HepG2 (cell line): ENCODE measurements around the gene TSC22D2.

Experiments
- POLR2A ChIP-seq, 2 experiments: IDR thresholded peaks; 2 replicates each; pipeline ENCODE4 v1.6.1; 2011; ENCODE audit warnings: low read depth in 2 of 2, low read length in 2 of 2, mild to moderate bottlenecking in 1 of 2, moderate library complexity in 1 of 2; ENCODE audit not compliant: insufficient read depth in 1 of 2
- ZBTB39 ChIP-seq: sonication (generic); formaldehyde crosslinking; IDR thresholded peaks from 2 replicates; pipeline ENCODE4 v1.5.0; 2020; ENCODE audit warnings: missing genetic modification reagents
- TF ChIP-seq, protein P1 (sequence below), 2 experiments: fragments of 450-650 bp in 1 of 2; sonication (generic) in 1 of 2; formaldehyde crosslinking; IDR thresholded peaks; 2 replicates each; pipeline versions ENCODE4 v1.5.0 to v1.8.0; 2020 to 2022; ENCODE audit warnings: mild to moderate bottlenecking in 1 of 2, missing genetic modification reagents in 1 of 2
- TF ChIP-seq, protein P2 (sequence below): sonication (generic); formaldehyde crosslinking; IDR thresholded peaks from 2 replicates; pipeline ENCODE4 v1.9.0; 2021; ENCODE audit warnings: missing genetic modification reagents, borderline replicate concordance

- TF ChIP-seq ZBTB39 (no peak), POLR2A (IDR thresholded peaks at IDR 0.05; ENCODE audit: insufficient read depth in 1 of 2, low read depth in 2 of 2, low read length in 2 of 2) (no peak)
- TF ChIP-seq, protein P1, sequence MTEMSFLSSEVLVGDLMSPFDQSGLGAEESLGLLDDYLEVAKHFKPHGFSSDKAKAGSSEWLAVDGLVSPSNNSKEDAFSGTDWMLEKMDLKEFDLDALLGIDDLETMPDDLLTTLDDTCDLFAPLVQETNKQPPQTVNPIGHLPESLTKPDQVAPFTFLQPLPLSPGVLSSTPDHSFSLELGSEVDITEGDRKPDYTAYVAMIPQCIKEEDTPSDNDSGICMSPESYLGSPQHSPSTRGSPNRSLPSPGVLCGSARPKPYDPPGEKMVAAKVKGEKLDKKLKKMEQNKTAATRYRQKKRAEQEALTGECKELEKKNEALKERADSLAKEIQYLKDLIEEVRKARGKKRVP (CRISPR knock-in tag; IDR thresholded peaks at IDR 0.05) = no peak
- TF ChIP-seq, protein P2, sequence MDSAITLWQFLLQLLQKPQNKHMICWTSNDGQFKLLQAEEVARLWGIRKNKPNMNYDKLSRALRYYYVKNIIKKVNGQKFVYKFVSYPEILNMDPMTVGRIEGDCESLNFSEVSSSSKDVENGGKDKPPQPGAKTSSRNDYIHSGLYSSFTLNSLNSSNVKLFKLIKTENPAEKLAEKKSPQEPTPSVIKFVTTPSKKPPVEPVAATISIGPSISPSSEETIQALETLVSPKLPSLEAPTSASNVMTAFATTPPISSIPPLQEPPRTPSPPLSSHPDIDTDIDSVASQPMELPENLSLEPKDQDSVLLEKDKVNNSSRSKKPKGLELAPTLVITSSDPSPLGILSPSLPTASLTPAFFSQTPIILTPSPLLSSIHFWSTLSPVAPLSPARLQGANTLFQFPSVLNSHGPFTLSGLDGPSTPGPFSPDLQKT (CRISPR knock-in tag) = no peak
Measured at GRCh38 chr3:150464684-150465083, 56.6 kb downstream of the TSC22D2 start.
